HCEC 1CT (cell line): Measurements from ENCODE around the gene DRD4.
A peak's percentile ranks its signal among the peaks of the same experiment; 100 is the strongest.

Experiments
- DNase-seq: peaks from one replicate; pipeline ENCODE4 v3.0.0-alpha.2; 2017

DRD4 gene

DNA sequence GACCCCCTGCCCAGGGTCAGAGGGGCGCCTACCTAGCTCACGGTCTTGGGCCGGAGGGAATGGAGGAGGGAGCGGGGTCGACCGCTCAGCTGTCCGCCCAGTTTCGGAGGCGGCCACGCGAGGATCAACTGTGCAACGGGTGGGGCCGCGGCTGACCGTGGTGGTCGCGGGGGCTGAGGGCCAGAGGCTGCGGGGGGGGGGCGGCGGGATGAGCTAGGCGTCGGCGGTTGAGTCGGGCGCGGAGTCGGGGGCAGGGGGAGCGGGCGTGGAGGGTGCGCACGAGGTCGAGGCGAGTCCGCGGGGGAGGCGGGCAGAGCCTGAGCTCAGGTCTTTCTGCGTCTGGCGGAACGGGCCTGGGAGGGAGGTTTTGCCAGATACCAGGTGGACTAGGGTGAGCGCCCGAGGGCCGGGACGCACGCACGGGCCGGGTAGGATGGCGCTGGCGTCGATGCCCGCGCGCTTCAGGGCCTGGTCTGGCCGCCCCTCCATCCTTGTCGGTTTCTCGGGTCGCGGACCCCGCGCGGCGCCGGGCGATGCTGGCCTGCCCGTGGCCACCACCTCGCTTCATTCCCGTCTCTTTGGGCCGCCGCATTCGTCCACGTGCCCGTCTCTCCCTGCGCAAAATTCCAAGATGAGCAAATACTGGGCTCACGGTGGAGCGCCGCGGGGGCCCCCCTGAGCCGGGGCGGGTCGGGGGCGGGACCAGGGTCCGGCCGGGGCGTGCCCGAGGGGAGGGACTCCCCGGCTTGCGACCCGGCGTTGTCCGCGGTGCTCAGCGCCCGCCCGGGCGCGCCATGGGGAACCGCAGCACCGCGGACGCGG lies at the start of gene DRD4:
TSS of gene DRD4 (plus strand) at position 759 of the 822 bp plus-strand sequence. CDS start at position 795, 36 bp downstream.
- DNase-seq = no peak

DNA sequence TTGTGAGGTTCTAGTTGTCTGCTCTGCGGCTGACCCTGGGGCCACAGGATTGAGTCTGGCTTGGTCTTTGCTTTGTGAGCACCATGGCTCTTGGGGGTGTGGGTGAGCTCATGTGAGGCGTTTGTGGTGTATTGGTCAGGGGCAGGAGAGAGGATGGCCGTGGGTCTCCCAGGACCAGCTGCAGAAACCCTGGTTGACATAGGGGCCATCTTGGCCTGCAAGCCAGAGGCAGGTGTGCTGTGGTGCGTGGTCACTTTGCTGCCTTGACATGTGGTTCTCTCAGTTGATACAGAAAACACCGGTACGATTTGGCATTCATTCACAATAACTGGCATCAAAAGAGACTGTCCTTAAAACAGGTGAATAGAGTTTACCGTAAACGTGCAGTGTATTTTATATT lies 49.5 kb upstream of the DRD4 start:
- no peak for DNase-seq

DNA sequence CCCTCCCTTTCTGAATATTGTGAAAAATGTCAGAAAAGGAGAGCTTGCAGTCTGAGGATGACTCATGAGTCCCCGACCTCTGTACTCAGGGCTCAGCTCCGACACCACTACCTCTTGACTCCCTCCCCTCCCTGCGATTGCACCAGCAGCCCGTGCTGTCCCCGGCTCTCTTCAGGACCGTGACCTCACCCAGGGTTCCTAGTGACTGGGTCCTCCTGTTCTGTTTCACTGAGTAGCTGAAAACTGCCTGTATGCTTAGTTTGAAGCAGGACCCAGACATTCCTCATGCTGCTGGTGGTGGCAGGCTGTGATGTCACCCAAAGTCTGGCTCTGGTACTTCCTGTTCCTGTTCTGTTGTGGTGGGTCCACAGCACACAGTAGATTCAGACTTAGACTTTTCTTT lies 49.1 kb upstream of the DRD4 start:
- DNase-seq = peak; percentile 77

DNA sequence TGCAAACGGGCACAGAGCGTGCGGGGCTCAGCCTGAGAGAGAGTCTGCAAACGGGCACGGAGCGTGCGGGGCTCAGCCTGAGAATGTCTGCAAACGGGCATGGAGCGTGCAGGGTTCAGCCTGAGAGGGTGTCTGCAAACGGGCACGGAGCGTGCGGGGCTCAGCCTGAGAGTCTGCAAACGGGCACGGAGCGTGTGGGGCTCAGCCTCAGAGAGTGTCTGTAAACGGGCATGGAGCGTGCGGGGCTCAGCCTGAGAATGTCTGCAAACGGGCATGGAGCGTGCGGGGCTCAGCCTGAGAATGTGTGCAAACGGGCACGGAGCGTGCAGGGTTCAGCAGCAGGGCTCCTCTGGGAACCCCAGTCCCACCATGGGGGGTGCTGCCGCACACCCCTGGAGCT lies 47.3 kb upstream of the DRD4 start:
- no peak for DNase-seq

DNA sequence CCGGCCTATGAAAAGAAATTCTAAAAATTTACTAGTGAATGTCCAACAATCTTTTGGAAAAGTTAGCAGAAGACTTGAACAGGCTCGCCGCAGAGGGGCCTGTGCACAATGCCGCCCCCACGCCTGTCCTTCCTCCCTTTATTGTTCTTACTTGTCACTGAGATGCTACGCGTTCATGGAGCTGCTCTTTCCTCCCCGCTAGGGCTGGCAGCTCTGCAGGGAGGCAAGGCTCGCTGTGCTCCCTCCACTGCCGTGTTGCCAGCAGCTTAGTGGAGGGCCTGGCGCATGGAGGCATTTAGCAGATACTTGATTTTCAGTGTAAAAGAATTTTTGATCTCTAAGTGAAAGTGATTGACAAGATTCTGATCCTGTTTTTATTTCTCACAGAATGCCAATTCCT lies 46.1 kb upstream of the DRD4 start:
- DNase-seq = no peak

DNA sequence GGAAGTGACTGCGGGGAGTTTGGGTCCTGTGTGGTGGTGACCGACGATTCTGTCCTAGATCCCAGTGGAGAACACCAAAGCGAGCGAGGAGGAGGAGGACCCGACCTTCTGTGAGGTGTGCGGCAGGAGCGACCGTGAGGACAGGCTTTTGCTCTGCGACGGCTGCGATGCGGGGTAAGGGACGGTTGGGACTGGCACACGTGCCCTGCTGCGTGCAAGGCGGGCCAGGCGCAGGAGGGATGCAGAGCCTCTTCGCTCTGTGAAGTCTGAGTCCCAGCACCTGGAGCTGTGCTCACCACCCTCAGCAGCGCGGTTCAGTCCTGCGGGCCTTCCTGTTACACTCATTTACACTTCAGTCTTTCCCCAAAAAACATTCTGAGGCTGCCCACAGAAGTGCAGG lies 44.6 kb upstream of the DRD4 start:
- no peak for DNase-seq

DNA sequence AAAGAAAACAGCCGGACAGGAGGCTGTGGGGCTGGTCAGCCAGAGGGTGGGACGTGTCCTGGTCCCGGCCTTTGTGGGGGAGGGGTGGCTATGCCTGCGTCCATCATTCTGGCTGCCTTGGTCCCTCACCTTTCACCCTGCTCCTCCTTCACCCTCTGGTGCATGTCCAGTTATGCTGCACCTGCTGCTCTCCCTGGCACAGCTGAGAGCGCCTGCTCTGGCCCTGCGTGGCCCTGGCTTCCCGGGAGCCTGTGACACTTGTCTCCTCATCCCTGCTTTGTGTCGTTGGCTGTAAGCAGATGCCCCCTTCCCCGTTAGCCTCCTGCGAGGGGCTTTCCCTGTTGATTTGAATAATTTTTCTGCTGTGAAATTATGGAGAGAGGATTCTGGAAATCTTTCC lies 44.2 kb upstream of the DRD4 start:
- DNase-seq = no peak

DNA sequence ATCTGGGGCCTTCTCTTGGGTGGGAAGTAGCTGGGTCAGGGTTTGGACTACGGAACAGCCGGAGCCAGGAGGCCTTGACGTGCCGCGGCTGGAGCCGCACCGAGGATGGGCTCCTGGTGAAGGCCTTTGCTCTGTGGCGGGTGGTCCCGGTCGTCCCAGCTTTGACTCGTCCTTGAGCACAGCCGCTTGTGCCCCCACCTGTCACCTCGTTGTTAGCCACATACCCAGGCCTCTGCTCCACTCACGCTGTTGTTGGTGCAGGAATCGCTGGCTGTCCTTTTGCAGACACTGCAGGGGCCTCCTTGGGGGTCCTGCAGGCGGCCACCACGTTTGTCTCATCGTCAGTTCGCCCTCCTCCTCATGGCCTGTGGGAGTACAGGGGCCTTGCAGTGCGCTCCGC lies 43.7 kb upstream of the DRD4 start:
- DNase-seq = no peak

DNA sequence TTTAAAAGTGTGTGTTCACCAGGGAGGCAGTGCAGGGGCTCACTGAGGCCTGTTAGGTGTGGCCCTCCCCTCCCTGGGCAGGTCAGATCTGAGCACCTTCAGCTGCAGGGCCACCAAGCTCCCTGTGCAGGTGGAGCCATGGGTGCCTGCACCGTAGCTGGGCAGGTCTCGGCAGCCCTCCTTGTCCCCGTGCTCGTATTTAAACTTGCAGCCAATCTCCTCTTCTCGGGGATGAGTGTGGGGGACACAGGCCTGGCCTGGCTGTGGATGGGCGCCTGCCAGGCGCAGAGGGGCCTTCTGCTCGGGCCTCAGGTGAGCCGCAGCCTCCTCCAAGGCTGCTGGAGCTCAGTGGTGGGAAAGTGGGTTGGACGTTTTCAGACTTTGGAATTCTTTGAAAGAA lies 41.7 kb upstream of the DRD4 start:
- no peak for DNase-seq

DNA sequence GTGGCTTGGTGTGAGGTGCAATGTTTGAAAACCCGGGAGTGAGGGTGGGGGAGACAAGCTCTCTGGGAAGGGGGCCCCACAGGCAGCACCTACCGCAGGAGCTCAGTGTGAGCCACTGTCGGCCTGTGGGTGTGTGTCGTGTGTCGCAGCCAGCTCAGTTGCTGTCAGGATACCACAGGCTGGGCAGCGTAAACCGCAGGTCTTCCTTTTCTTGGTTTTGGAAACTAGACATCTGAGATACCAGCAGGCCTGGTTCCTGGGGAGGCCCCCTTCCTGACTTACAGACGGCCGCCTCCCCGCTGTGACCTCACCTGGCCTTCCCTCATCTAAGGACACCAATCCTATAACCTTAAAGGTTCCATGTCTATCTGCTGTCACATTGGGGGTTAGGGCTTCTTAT lies 40.7 kb upstream of the DRD4 start:
- DNase-seq = no peak

DNA sequence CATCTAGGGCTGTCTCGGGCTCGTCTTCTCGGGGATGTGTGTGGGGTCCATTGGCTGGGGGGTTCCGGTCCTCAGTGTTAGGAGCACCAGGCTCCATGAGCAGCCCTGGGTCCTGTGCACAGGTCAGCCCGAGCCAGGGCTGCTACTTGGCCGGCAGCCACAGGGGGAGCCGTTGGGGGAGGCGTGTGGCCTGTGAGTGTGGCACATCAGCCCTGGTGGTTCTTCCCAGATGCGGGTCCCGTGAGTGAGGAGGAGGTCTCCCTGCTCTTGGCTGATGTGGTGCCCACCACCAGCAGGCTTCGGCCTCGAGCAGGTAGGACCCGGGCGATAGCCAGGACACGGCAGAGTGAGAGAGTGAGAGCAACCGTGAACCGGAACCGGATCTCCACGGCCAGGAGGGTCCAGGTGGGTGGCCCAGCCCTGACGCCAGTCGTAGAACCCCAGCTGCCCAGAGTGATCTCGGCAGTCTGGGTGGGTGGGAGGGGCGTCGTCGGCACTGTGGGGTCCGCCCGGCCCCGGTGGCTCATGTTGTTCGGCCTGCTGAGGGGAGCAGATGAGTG lies 39.8 kb upstream of the DRD4 start:
- DNase-seq = no peak

DNA sequence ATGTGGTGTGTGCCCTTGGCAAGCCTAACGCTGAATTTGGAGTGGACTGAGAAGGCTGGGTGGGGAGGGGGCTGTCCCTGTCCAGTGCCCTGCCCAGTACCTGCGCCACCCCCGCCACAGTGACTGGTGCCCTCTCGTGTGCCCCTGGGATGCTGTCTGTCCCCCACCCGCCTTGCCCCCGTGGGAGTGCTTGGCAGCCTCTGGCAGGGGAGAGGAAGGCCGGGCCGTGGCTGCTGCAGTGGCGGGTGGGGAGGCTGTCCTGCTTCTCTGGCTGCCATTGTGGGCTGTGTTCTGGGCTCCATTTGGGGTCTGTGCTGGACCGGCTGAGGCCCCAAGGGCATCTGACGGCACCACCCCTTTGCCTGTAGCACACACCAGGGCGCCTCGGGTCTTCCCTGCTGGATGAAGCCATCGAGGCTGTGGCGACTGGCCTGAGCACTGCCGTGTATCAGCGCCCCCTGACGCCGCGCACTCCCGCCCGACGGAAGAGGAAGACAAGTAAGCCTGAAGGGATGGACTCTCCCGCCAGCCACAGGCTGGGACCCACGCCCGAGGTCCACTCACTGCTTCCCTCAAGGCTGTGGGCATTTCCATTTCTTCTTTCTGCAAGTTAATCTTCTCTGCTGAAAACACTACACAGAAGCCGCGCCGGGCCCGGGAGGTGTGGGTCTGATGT lies 38.9 kb upstream of the DRD4 start:
- DNase-seq = no peak

DNA sequence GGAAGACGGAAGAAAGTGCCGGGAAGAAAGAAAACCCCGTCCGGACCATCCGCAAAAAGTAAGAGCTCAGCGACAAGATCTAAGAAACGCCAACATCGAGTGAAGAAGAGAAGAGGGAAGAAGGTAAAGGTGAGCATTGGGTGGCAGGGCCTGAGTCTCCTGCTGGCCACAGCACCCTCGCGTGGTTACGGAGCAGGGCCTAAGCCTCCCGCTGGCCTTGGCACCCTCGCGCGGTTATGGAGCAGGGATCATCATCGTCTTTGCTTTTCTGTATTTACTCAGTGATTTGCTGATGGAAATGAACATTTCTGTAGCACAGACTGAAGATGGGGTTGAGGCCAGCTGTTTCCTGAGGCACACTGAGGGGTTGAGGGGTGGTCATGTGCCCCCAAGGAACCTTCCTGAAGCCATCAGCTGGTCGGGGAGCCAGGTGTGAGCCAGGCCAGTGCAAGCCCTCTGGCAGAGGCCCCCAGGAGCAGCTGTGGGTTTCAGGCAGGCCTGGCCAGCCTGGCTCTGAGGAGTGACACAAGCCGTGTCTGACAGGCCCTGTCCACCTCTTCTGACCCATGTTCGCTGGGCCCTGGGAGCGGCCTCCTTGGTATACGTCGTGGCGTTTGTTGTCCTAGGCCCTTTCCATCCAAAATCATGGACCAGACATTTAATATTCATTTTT lies 35.4 kb upstream of the DRD4 start:
- no peak for DNase-seq

DNA sequence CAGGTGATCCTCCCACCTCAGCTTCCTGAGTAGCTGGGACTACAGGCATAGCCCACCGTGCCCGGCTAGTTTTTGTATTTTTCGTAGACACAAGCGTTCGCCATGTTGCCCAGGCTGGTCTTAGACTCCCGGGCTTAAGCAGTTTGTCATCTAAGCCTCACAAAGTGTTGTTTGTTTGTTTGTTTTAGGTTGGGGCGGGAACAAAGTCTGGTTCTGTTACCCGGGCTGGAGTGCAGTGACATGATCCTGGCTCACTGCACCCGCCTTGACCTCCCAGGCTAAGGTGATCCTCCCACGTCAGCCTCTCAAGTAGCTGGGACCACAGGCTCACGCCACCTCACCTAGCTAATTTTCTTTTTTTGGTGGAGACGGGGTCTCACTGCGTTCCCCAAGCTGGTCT lies 33.9 kb upstream of the DRD4 start:
- DNase-seq = no peak

DNA sequence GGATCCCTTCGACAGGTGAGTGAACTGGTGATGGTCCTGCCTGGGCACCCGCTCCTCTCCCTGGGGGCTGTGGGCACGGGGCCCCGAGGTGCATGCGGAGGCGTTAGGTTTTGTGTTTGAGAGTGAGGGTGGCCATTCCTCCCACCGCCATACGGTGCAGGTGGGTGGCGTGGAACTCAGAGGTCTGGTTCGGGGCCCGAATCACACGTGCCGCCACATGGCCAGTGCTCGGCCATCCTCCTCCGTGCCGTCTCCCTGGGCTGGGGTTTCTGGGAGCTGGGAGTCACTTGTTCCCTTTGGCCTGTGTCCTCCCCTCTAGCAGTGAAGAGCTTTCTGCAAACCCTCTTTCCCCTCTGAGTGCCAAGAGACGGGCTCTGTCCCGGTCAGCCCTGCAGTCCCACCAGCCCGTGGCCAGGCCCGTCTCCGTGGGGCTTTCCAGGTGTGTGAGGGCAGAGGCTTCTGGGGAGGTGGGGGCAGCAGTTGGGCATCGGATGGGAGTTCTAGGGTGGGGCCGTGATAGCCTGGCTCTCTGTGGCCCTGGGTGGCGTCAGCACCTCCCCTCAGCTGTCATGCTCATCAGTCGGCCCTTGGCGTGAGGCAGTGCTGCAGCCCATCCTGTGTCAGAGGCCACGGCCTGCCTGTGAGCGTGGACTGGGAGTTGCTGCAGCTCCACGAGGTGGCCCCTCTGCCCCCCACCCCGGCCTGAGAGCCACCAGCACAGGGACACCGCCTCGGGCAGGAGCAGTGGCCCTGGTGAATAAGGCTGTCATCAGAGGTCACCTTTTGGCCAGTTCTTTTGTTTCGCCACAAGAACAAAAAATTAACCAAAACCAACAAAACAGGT lies 31.6 kb upstream of the DRD4 start:
- no peak for DNase-seq

DNA sequence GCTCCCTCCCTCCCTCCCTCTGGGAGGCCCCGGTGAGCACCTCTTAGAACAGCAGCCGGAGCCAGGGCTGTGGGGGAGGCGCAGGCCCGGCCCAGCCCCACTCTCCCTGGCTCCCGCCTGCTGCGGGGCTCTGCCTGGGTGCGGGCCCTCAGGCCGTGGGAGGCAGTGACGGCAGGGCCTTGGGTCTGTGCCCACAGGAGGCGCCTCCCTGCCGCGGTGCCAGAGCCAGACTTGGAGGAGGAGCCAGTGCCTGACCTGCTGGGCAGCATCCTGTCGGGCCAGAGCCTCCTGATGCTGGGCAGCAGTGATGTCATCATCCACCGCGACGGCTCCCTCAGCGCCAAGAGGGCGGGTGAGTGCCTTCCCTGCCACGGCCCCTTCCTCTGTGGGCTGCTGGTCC lies 30.8 kb upstream of the DRD4 start:
- DNase-seq = no peak

DNA sequence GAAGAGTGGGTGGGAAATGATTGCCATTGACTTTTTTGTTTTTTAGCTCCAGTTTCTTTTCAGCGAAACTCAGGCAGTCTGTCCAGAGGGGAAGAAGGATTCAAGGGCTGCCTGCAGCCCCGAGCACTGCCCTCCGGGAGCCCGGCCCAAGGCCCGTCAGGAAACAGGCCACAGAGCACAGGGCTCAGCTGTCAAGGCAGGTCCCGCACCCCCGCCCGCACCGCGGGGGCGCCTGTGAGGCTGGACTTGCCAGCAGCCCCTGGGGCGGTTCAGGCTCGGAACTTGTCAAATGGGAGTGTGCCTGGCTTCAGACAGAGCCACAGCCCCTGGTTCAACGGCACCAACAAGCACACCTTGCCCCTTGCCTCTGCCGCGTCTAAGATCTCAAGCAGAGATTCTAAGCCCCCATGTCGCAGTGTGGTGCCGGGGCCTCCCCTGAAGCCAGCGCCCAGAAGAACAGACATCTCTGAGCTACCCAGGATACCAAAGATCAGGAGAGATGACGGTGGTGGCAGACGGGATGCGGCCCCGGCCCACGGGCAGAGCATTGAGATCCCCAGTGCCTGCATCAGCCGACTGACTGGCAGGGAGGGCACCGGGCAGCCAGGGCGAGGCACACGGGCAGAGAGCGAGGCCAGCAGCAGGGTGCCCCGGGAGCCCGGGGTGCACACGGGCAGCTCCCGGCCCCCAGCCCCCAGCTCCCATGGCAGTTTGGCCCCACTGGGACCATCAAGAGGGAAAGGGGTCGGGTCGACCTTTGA lies 29.9 kb upstream of the DRD4 start:
- no peak for DNase-seq

DNA sequence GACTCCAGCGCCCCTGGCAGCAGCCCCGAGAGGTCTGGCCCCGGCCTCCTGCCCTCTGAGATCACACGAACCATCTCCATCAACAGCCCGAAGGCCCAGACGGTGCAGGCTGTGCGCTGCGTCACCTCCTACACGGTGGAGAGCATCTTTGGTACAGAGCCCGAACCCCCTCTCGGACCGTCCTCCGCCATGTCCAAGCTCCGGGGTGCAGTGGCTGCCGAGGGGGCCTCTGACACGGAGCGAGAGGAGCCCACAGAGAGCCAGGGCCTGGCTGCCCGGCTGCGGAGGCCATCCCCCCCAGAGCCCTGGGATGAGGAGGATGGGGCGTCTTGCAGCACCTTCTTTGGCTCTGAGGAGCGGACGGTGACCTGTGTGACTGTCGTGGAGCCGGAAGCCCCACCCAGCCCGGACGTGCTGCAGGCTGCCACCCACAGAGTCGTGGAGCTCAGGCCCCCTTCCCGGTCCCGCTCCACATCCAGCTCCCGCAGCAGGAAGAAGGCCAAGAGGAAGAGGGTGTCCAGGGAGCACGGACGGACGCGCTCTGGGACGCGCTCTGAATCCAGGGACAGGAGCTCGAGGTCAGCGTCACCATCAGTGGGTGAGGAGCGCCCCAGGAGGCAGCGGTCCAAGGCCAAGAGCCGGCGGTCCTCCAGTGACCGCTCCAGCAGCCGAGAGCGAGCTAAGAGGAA lies 29.0 kb upstream of the DRD4 start:
- no peak for DNase-seq

DNA sequence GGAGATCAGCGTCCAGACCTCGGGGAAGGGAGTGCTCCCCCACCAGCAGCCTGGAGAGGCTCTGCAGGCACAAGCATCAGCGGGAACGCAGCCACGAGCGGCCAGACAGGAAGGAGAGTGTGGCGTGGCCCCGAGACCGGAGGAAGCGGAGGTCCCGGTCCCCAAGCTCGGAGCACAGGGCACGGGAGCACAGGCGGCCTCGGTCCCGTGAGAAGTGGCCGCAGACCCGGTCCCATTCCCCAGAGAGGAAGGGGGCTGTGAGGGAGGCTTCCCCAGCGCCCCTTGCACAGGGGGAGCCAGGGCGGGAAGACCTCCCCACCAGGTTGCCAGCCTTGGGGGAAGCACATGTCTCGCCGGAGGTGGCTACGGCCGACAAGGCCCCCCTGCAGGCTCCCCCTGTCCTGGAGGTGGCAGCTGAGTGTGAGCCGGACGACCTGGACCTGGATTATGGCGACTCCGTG lies 28.2 kb upstream of the DRD4 start:
- no peak for DNase-seq

DNA sequence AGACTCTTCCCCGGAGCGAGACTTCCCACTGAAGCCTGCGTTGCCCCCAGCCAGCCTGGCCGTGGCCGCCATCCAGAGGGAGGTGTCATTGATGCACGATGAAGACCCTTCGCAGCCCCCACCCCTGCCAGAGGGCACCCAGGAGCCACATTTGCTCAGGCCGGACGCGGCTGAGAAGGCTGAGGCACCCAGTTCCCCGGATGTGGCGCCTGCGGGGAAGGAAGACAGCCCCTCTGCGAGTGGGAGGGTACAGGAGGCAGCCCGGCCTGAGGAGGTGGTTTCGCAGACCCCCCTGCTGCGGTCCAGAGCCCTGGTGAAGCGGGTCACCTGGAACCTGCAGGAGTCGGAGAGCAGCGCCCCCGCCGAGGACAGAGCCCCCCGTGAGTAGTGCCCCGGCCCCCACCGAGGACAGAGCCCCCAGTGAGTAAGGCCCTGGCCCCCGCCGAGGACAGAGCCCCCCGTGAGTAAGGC lies 27.7 kb upstream of the DRD4 start:
- no peak for DNase-seq

DNA sequence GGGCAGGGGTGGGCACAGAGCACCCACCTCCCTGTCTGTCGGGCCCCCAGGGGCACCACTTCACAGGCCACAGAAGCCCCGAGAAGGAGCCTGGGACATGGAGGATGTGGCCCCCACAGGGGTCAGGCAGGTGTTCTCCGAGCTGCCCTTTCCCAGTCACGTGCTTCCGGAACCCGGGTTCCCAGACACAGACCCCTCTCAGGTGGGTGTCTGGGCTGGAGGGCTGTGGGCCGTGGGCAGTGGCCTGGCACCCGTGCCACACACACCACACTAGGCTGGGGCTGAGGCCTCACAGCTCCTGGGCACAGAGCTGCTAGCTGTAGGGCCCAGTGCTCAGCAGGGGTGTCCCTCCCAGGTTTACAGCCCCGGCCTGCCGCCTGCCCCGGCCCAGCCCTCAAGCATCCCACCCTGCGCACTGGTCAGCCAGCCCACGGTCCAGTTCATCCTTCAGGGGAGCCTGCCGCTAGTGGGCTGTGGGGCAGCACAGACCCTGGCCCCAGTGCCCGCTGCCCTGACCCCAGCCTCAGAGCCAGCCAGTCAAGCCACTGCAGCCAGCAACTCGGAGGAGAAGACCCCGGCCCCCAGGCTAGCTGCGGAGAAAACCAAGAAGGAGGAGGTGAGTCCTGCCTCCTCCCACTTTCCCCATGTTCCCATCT lies 26.8 kb upstream of the DRD4 start:
- DNase-seq = no peak
